Germinal center (tissue), 1 donor: ENCODE results near the gene NMNAT2.

Source experiments
- DNase-seq: peaks from one replicate; pipeline ENCODE4 v3.0.0; 2012; ENCODE audit warnings: mixed read lengths, low spot score

NMNAT2 gene

GRCh38 chr1:183212870-183213269 lies 205.3 kb downstream of the NMNAT2 start:
- no peak for DNase-seq

- no peak for DNase-seq
Observed at GRCh38 chr1:183210681-183211080, 207.5 kb downstream of the NMNAT2 start.

GRCh38 chr1:183209533-183210158 lies 208.5 kb downstream of the NMNAT2 start:
- no peak for DNase-seq

- no peak for DNase-seq
Observed at GRCh38 chr1:183206538-183207122, 211.6 kb downstream of the NMNAT2 start.

GRCh38 chr1:183205196-183205781 lies 212.9 kb downstream of the NMNAT2 start:
- DNase-seq: no peak

GRCh38 chr1:183203094-183203493 lies 215.1 kb downstream of the NMNAT2 start:
- DNase-seq: no peak

GRCh38 chr1:183200451-183200850 lies 217.7 kb downstream of the NMNAT2 start:
- no peak for DNase-seq

GRCh38 chr1:183199304-183199703 lies 218.9 kb downstream of the NMNAT2 start:
- no peak for DNase-seq

- no peak for DNase-seq
Observed at GRCh38 chr1:183198463-183198862, 219.7 kb downstream of the NMNAT2 start.
